ENCODE measurements around the gene OR2T6. TPM values are rescaled to one million over a fixed set of nuclear protein-coding genes. Genes with fewer than 3 reads are reported as not detected.
"Not testable (repeated sequence)": the region's sequence is repeated elsewhere in the genome, so short reads cannot be mapped to it uniquely, and the experiment has no call there.

The OR2T6 gene
- total RNA-seq, 2 donors from 2014 or later: not detected

- intact Hi-C loops (cut with DNase I); DNase-seq (ENCODE audit: low spot score): not testable (repeated sequence)
Measured at GRCh38 chr1:248428192-248428533, 52.6 kb downstream of the OR2T6 start.

GRCh38 chr1:248431683-248432082 is 56.1 kb downstream of the OR2T6 start:
- intact Hi-C loops (cut with DNase I); DNase-seq (ENCODE audit: low spot score): not testable (repeated sequence)

GRCh38 chr1:248432201-248432600 is 56.7 kb downstream of the OR2T6 start:
- intact Hi-C loops (cut with DNase I); DNase-seq (ENCODE audit: low spot score): not testable (repeated sequence)

GRCh38 chr1:248433811-248434415 is 58.4 kb downstream of the OR2T6 start:
- DNase-seq (ENCODE audit: low spot score): peak; percentile 64
- intact Hi-C loops (cut with DNase I): not testable (repeated sequence)

GRCh38 chr1:248434913-248435312 is 59.4 kb downstream of the OR2T6 start:
- intact Hi-C loops (cut with DNase I); DNase-seq (ENCODE audit: low spot score): not testable (repeated sequence)

GRCh38 chr1:248436303-248436702 is 60.8 kb downstream of the OR2T6 start:
- DNase-seq (ENCODE audit: low spot score); intact Hi-C loops (cut with DNase I): not testable (repeated sequence)

- DNase-seq (ENCODE audit: low spot score); intact Hi-C loops (cut with DNase I): not testable (repeated sequence)
Measured at GRCh38 chr1:248438668-248439067, 63.1 kb downstream of the OR2T6 start.

- intact Hi-C loops (cut with DNase I): not testable (repeated sequence)
Measured at GRCh38 chr1:248439283-248439682, 63.7 kb downstream of the OR2T6 start.

More at GRCh38 chr1:248439283-248439682, 63.7 kb downstream of the OR2T6 start:
- DNase-seq (ENCODE audit: low spot score): not testable (repeated sequence)

Other genes starting within 250 kb of the OR2T6 start
- not detected for gene OR2M5, start 230.6 kb upstream of the OR2T6 start, total RNA-seq
- not detected for gene OR2M2, start 200.9 kb upstream of the OR2T6 start, total RNA-seq
- not detected for gene OR2M3, start 178.5 kb upstream of the OR2T6 start, total RNA-seq
- not detected for gene OR2M4, start 144.3 kb upstream of the OR2T6 start, total RNA-seq
- gene OR2T33, start 97.8 kb upstream of the OR2T6 start, total RNA-seq: not detected
- not detected for gene OR2T12, start 72.3 kb upstream of the OR2T6 start, total RNA-seq
- not detected for gene OR2M7, start 51.2 kb upstream of the OR2T6 start, total RNA-seq
- gene OR14C36, start 27.0 kb upstream of the OR2T6 start, total RNA-seq: not detected
- gene OR2T4, start 14.1 kb upstream of the OR2T6 start, total RNA-seq: not detected
- gene OR2T1, start 27.3 kb downstream of the OR2T6 start, total RNA-seq: not detected
- gene OR2T2, start 69.9 kb downstream of the OR2T6 start, total RNA-seq: not detected
- not detected for gene OR2T3, start 97.6 kb downstream of the OR2T6 start, total RNA-seq
- gene OR2T5, start 112.8 kb downstream of the OR2T6 start, total RNA-seq: not detected
- gene OR2G6, start 132.3 kb downstream of the OR2T6 start, total RNA-seq: not detected
- not detected for gene OR2T29, start 187.0 kb downstream of the OR2T6 start, total RNA-seq
- gene OR2T34, start 199.0 kb downstream of the OR2T6 start, total RNA-seq: not detected
- gene OR2T10, start 222.0 kb downstream of the OR2T6 start, total RNA-seq: not detected

All from posterior vena cava (tissue), 2 donors.